ENCODE data around the gene ZBED1. TPM values are rescaled to one million over a fixed set of nuclear protein-coding genes. Genes with fewer than 3 reads are reported as not detected.

Gene ZBED1
- total and polyA plus RNA-seq, 4 experiments from 2014 or later: 18.1 to 34.1 (median 29.6) TPM

Other genes starting within 250 kb of the ZBED1 start
- gene DHRSX, start within 50 bp of the ZBED1 start, total RNA-seq: 10 to 100 TPM; 12.1 to 17.5 TPM
- 10 to 100 TPM; 15.5 to 23.5 TPM for gene DHRSX, start within 50 bp of the ZBED1 start, polyA plus RNA-seq
- gene CD99, start 190.3 kb upstream of the ZBED1 start, total RNA-seq: 100 to 1,000 TPM; 283 to 289 TPM
- 100 to 1,000 TPM; 388 to 400 TPM for gene CD99, start 190.3 kb upstream of the ZBED1 start, polyA plus RNA-seq